Esophagus squamous epithelium (tissue), 4 donors: ENCODE measurements around the gene GZMM.

ENCODE experiments used
- CTCF ChIP-seq, 6 experiments: fragments of 450-650 bp in 4 of 6; fragments of 200-600 bp in 2 of 6; sonication (generic) in 2 of 6; IDR thresholded peaks; one replicate each; pipeline ENCODE4 v1.5.1; 2016 to 2019; ENCODE audit warnings: antibody characterized with exemption in 6 of 6, mild to moderate bottlenecking in 4 of 6, moderate library complexity in 4 of 6
- POLR2A ChIP-seq, 4 donors: fragments of 450-650 bp; IDR thresholded peaks; one replicate each; pipeline ENCODE4 v1.6.1; 2017; ENCODE audit warnings: antibody characterized with exemption in 4 of 4, mild to moderate bottlenecking in 4 of 4, moderate library complexity in 3 of 4

- TF ChIP-seq CTCF (IDR thresholded peaks at IDR 0.05), result no peak
- TF ChIP-seq POLR2A (IDR thresholded peaks at IDR 0.05), result no peak
Measured at GRCh38 chr19:536031-536880, 7.6 kb upstream of the GZMM start.
